Measurements from ENCODE around the gene KCNH1. TPM values are rescaled to one million over a fixed set of nuclear protein-coding genes. Genes with fewer than 3 reads are reported as not detected.

The KCNH1 gene
- total RNA-seq, 2 donors from 2014 or later, result 0.68 to 1.2 TPM

- Histone ChIP-seq H3K27me3 (replicated peaks; ENCODE audit: insufficient read depth) (no peaks in the 10 kb centered on the region), H3K4me1 (replicated peaks) (no peaks in the 10 kb centered on the region), H3K9me3 (no peaks in the 10 kb centered on the region), H3K27ac (no peak overlapping the region), H3K4me3 (no peak overlapping the region), H3K36me3 (no peaks in the 10 kb centered on the region)
- intact Hi-C loops (cut with DNase I), result no loop called here
- no peak for DNase-seq (ENCODE audit: low spot score)
- TF ChIP-seq POLR2A (IDR thresholded peaks at IDR 0.05) (no peak), POLR2AphosphoS5 (IDR thresholded peaks at IDR 0.05) (no peak), CTCF (IDR thresholded peaks at IDR 0.05) (no peak)
- 92% methylated on average over 1 of the region's 1 CpG for WGBS
These were observed 35.4 kb upstream of the KCNH1 start for GRCh38 chr1:211169353-211169752.

DNA sequence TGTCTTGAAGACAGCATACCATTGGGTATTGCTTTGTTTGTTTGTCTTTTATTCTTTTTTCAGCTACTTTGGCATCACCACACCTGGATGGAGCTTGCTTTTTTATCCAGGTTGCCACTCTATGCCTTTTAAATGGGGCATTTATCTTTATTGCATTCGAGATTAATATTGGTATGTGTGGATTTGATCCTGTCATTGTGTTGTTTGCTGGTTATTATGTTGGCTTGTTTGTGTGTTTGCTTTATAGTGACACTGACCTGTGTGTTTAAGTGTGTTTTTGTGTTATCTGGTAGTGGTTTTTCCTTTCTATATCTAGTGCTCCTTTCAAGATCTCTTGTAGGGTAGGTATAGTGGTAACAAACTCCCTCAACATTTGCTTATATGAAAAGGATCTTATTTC is 24.9 kb upstream of the KCNH1 start:
- Histone ChIP-seq H3K4me3 (no peak overlapping the region), H3K4me1 (replicated peaks) (no peaks in the 10 kb centered on the region), H3K27me3 (replicated peaks; ENCODE audit: insufficient read depth) (no peaks in the 10 kb centered on the region), H3K27ac (no peak overlapping the region), H3K36me3 (no peaks in the 10 kb centered on the region), H3K9me3 (no peaks in the 10 kb centered on the region)
- TF ChIP-seq POLR2AphosphoS5 (IDR thresholded peaks at IDR 0.05) (no peak), POLR2A (IDR thresholded peaks at IDR 0.05) (no peak), CTCF (IDR thresholded peaks at IDR 0.05) (no peak)
- intact Hi-C loops (cut with DNase I), result no loop called here
- DNase-seq (ENCODE audit: low spot score), result no peak
- WGBS, result 100% methylated on average over 1 of the region's 1 CpG

DNA sequence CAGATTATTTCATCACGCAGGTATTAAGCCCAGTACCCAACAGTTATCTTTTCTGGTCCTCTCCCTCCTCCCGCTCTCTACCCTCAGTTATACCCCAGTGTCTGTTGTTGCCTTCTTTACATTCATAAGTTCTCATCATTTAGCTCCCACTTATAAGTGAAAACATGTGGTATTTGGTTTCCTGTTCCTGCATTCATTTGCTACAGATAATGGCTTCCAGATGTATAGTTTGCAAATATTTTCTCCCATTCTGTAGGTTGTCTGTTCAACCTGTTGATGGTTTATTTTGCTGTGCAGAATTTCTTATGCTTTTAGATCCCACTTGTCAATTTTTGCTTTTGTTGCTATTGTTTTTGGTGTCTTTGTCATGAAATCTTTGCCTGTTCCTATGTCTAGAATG is 21.1 kb upstream of the KCNH1 start:
- Histone ChIP-seq H3K27me3 (replicated peaks; ENCODE audit: insufficient read depth) (no peaks in the 10 kb centered on the region), H3K27ac (no peak overlapping the region), H3K9me3 (no peaks in the 10 kb centered on the region), H3K36me3 (no peaks in the 10 kb centered on the region), H3K4me1 (replicated peaks) (no peaks in the 10 kb centered on the region), H3K4me3 (no peak overlapping the region)
- 89% methylated on average over 2 of the region's 2 CpGs for WGBS
- intact Hi-C loops (cut with DNase I), result no loop called here
- DNase-seq (ENCODE audit: low spot score), result no peak
- TF ChIP-seq POLR2A (IDR thresholded peaks at IDR 0.05), result no peak
- TF ChIP-seq CTCF (IDR thresholded peaks at IDR 0.05), result no peak
- no peak for TF ChIP-seq POLR2AphosphoS5 (IDR thresholded peaks at IDR 0.05)

GRCh38 chr1:211153932-211154331 is 20.0 kb upstream of the KCNH1 start:
- DNase-seq (ENCODE audit: low spot score), result no peak
- Histone ChIP-seq H3K27ac (no peak overlapping the region), H3K27me3 (replicated peaks; ENCODE audit: insufficient read depth) (no peaks in the 10 kb centered on the region), H3K9me3 (no peaks in the 10 kb centered on the region), H3K4me1 (replicated peaks) (no peaks in the 10 kb centered on the region), H3K4me3 (no peak overlapping the region), H3K36me3 (no peaks in the 10 kb centered on the region)
- intact Hi-C loops (cut with DNase I), result no loop called here
- 17% methylated on average over 1 of the region's 1 CpG for WGBS
- TF ChIP-seq POLR2A (IDR thresholded peaks at IDR 0.05), result no peak
- no peak for TF ChIP-seq CTCF (IDR thresholded peaks at IDR 0.05)
- TF ChIP-seq POLR2AphosphoS5 (IDR thresholded peaks at IDR 0.05), result no peak

DNA sequence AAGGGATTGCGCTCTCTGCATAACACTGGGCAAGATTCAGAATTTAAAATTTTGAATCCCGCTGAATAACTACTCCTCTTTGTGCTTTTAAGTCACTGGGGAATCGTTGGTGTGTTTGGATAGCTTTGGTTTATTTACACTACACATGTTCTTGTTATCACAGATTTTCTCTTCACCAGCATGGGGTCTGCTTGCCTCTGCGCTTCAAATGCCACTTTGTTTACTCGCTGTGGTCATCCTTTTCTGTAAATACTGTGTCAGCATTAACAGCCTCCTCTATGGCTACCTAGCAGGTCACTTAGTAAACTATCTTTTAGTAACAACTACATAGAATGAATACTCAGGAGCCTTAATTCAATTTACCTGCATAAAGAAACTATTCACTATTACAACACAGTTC is 14.4 kb upstream of the KCNH1 start:
- Histone ChIP-seq H3K27me3 (replicated peaks; ENCODE audit: insufficient read depth) (no peaks in the 10 kb centered on the region), H3K4me3 (no peak overlapping the region), H3K9me3 (no peaks in the 10 kb centered on the region), H3K27ac (no peak overlapping the region), H3K4me1 (replicated peaks) (no peaks in the 10 kb centered on the region), H3K36me3 (no peaks in the 10 kb centered on the region)
- TF ChIP-seq POLR2A (IDR thresholded peaks at IDR 0.05) (no peak), CTCF (IDR thresholded peaks at IDR 0.05) (no peak), POLR2AphosphoS5 (IDR thresholded peaks at IDR 0.05) (no peak)
- no peak for DNase-seq (ENCODE audit: low spot score)
- 59% methylated on average over 5 of the region's 5 CpGs for WGBS
- intact Hi-C loops (cut with DNase I), result no loop called here

Measured in prostate gland (tissue), 2 donors.